Hematopoietic multipotent progenitor cell treated with erythropoietin and hydrocortisone succinate and interleukin-3 and kit ligand, for 17 days (in vitro differentiated cells): ENCODE data around the gene ECHDC3.

Experiments used
- DNase-seq: peaks from one replicate; pipeline ENCODE4 v3.0.0-alpha.2; 2015; ENCODE audit warnings: low spot score

ECHDC3 gene

GRCh38 chr10:11750420-11750819, 8.2 kb downstream of the ECHDC3 start:
- no peak for DNase-seq

- DNase-seq: no peak
Observed at GRCh38 chr10:11754173-11754572, 12.0 kb downstream of the ECHDC3 start.

- no peak for DNase-seq
Observed at GRCh38 chr10:11754620-11755019, 12.4 kb downstream of the ECHDC3 start.

GRCh38 chr10:11755512-11756263, 13.5 kb downstream of the ECHDC3 start:
- no peak for DNase-seq

- DNase-seq: no peak
Observed at GRCh38 chr10:11756766-11757315, 14.7 kb downstream of the ECHDC3 start.

GRCh38 chr10:11757454-11757820, 15.3 kb downstream of the ECHDC3 start:
- DNase-seq: peak; percentile 72

- peak; percentile 80 for DNase-seq
Observed at GRCh38 chr10:11757821-11758463, 15.8 kb downstream of the ECHDC3 start.

GRCh38 chr10:11758527-11759236, 16.5 kb downstream of the ECHDC3 start:
- DNase-seq: no peak

- DNase-seq: no peak
Observed at GRCh38 chr10:11759347-11759746, 17.2 kb downstream of the ECHDC3 start.

GRCh38 chr10:11760151-11760550, 18.0 kb downstream of the ECHDC3 start:
- no peak for DNase-seq

- no peak for DNase-seq
Observed at GRCh38 chr10:11760861-11761260, 18.7 kb downstream of the ECHDC3 start.

- DNase-seq: no peak
Observed at GRCh38 chr10:11761431-11761830, 19.2 kb downstream of the ECHDC3 start.

GRCh38 chr10:11762706-11763500, 20.7 kb downstream of the ECHDC3 start:
- DNase-seq: no peak

GRCh38 chr10:11763501-11763861, 21.3 kb downstream of the ECHDC3 start:
- DNase-seq: no peak

- DNase-seq: no peak
Observed at GRCh38 chr10:11765141-11765540, 23.0 kb downstream of the ECHDC3 start.

GRCh38 chr10:11772575-11773288, 30.6 kb downstream of the ECHDC3 start:
- no peak for DNase-seq

GRCh38 chr10:11773761-11774441, 31.7 kb downstream of the ECHDC3 start:
- no peak for DNase-seq

GRCh38 chr10:11775412-11775811, 33.2 kb downstream of the ECHDC3 start:
- no peak for DNase-seq

- no peak for DNase-seq
Observed at GRCh38 chr10:11776080-11776479, 33.9 kb downstream of the ECHDC3 start.

- DNase-seq: no peak
Observed at GRCh38 chr10:11781114-11781513, 38.9 kb downstream of the ECHDC3 start.
